ENCODE data around the gene NAPG. TPM values are rescaled to one million over a fixed set of nuclear protein-coding genes. Genes with fewer than 3 reads are reported as not detected.

NAPG gene
- total RNA-seq, 1 experiment from 2014 or later: 28.0 TPM

DNA sequence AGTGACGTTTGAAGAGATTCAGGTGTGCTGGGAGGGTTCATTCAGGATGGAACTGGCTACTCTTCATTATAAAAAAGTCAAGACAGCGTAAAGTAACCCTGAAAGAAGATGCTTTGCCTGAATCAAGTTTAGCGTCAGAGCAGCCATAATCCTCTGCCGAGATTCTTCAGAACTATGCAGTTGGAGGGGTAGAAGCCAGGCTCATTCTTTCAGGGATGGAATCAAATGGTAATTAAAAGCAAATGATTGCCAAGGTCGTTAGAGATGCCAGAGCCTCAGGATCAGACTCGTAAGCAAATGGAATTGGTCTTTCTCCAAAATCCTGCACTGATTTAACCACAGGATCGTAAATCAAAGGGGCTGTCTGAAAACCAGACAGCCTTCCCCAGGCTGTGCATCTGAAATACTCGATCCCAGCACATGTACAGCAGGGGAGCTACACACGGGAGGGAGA, 49.5 kb upstream of the NAPG start:
- H2AFZ ChIP-seq (ENCODE audit: low read depth, low read length, poor library complexity, severe bottlenecking): no peak overlapping the region
- no peaks in the 10 kb centered on the region for H3K36me3 ChIP-seq (ENCODE audit: control insufficient read depth in 1 of 2, insufficient read depth in 2 of 2, low read length in 2 of 2)
- no peak overlapping the region for H3K27ac ChIP-seq (ENCODE audit: low read depth, low read length)
- ATAC-seq: no peak
- H3K4me1 ChIP-seq (ENCODE audit: control insufficient read depth in 1 of 2, insufficient read depth in 2 of 2, low read length in 2 of 2): no peaks in the 10 kb centered on the region
- H3K4me3 ChIP-seq (replicated peaks in 1 of 2; ENCODE audit: low read depth in 1 of 2, low read length in 2 of 2): no peak overlapping the region
- no peak overlapping the region for H3K9ac ChIP-seq (ENCODE audit: low read length)
- H4K20me1 ChIP-seq (ENCODE audit: insufficient read depth): no peaks in the 10 kb centered on the region
- H3K27me3 ChIP-seq (ENCODE audit: insufficient read depth, low read length): peaks cover 48% of the 10 kb centered on the region
- no peak for DNase-seq (ENCODE audit: low read depth, low spot score)
- ChIA-PET POLR2A (no interaction called here), CTCF (no interaction called here), RAD21 (ENCODE audit: low non-redundant PET in 1 of 2, low total read pairs in 2 of 2, uncharacterized antibody in 2 of 2, unreplicated experiment in 2 of 2) (no interaction called here)
- BruUV-seq (replicated peaks): no TSS peak
- no peaks in the 10 kb centered on the region for H3K79me2 ChIP-seq (ENCODE audit: insufficient read depth, low read length)
- H3K9me3 ChIP-seq (ENCODE audit: control insufficient read depth in 1 of 2, insufficient read depth in 1 of 2, low read depth in 1 of 2, low read length in 2 of 2): no peaks in the 10 kb centered on the region
- no peaks in the 10 kb centered on the region for H3K9me2 ChIP-seq (ENCODE audit: insufficient read depth)
- H3K4me2 ChIP-seq (ENCODE audit: low read length): no peak overlapping the region
- no peak for TF ChIP-seq POLR2AphosphoS5 (IDR thresholded peaks at IDR 0.05; ENCODE audit: low read depth, low read length)
- TF ChIP-seq ELF1 (IDR thresholded peaks at IDR 0.05; ENCODE audit: borderline replicate concordance, low read depth): no peak
- no peak for TF ChIP-seq CEBPB (IDR thresholded peaks at IDR 0.05; ENCODE audit: low read depth)
- no peak for TF ChIP-seq POLR2A (IDR thresholded peaks at IDR 0.05; ENCODE audit: borderline replicate concordance, extremely low read depth, insufficient read depth, insufficient read length)
- no peak for TF ChIP-seq RAD21 (IDR thresholded peaks at IDR 0.05; ENCODE audit: low read depth)
- TF ChIP-seq, protein P1, sequence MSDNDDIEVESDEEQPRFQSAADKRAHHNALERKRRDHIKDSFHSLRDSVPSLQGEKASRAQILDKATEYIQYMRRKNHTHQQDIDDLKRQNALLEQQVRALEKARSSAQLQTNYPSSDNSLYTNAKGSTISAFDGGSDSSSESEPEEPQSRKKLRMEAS (IDR thresholded peaks at IDR 0.05): no peak
- no peak for TF ChIP-seq EZH2phosphoT487 (IDR thresholded peaks at IDR 0.05; ENCODE audit: borderline replicate concordance)
- TF ChIP-seq ZNF274 (IDR thresholded peaks at IDR 0.05; ENCODE audit: low read depth, low read length): no peak
- TF ChIP-seq, protein P2, sequence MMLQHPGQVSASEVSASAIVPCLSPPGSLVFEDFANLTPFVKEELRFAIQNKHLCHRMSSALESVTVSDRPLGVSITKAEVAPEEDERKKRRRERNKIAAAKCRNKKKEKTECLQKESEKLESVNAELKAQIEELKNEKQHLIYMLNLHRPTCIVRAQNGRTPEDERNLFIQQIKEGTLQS (IDR thresholded peaks at IDR 0.05): no peak
- TF ChIP-seq TCF7L2 (IDR thresholded peaks at IDR 0.05; ENCODE audit: borderline replicate concordance, extremely low read depth, insufficient read depth, insufficient read length): no peak
- no peak for TF ChIP-seq EGR1 (IDR thresholded peaks at IDR 0.05; ENCODE audit: low read depth)
- no peak for TF ChIP-seq FOSL1 (IDR thresholded peaks at IDR 0.05; ENCODE audit: low read depth)
- TF ChIP-seq SIN3A (IDR thresholded peaks at IDR 0.05; ENCODE audit: low read depth): no peak
- TF ChIP-seq REST (IDR thresholded peaks at IDR 0.05; ENCODE audit: low read depth): no peak
- TF ChIP-seq, protein P3, sequence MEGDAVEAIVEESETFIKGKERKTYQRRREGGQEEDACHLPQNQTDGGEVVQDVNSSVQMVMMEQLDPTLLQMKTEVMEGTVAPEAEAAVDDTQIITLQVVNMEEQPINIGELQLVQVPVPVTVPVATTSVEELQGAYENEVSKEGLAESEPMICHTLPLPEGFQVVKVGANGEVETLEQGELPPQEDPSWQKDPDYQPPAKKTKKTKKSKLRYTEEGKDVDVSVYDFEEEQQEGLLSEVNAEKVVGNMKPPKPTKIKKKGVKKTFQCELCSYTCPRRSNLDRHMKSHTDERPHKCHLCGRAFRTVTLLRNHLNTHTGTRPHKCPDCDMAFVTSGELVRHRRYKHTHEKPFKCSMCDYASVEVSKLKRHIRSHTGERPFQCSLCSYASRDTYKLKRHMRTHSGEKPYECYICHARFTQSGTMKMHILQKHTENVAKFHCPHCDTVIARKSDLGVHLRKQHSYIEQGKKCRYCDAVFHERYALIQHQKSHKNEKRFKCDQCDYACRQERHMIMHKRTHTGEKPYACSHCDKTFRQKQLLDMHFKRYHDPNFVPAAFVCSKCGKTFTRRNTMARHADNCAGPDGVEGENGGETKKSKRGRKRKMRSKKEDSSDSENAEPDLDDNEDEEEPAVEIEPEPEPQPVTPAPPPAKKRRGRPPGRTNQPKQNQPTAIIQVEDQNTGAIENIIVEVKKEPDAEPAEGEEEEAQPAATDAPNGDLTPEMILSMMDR (IDR thresholded peaks at IDR 0.05 in 2 of 3, conservative IDR thresholded peaks at IDR 0.05 in 1 of 3; ENCODE audit: borderline replicate concordance in 1 of 3, insufficient read depth in 1 of 3, low read depth in 2 of 3, low read length in 2 of 3): no peak
- intact Hi-C loops (cut with micrococcal nuclease): no loop called here

Measured in HCT116 (cell line).